ENCODE measurements around the gene B3GNT5. TPM values are rescaled to one million over a fixed set of nuclear protein-coding genes. Genes with fewer than 3 reads are reported as not detected.

The B3GNT5 gene
- total RNA-seq, 1 experiment from 2014 or later: 22.8 TPM

DNA sequence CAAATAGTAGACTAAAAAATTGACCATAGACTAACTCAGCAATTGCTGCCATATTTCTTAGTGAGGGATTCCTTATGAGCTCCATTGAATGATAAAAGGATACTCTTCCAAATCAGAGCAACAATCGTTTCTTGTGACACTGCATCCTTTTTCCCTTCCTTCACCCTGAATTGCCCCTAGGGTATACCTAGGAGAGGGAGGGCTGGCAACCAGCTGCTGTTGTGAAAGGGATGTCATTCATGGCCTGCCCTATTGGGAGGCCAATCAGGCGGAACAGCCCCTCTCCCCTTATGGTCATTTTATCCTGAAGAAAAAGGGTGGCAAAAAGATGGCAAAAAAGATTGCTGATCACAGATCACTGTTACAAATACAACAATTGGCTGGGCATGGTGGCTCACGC lies 26.3 kb downstream of the B3GNT5 start:
- DNase-seq (ENCODE audit: low read depth, low spot score): no peak
- no peaks in the 10 kb centered on the region for H3K36me3 ChIP-seq (ENCODE audit: control insufficient read depth, insufficient read depth, low read length)
- ChIA-PET CTCF (no interaction called here), POLR2A (no interaction called here)
- H3K4me1 ChIP-seq (ENCODE audit: control insufficient read depth, insufficient read depth, low read length): peaks cover 6% of the 10 kb centered on the region
- H3K27me3 ChIP-seq (ENCODE audit: control insufficient read depth, insufficient read depth, low read length): no peaks in the 10 kb centered on the region
- intact Hi-C loops (cut with micrococcal nuclease; ENCODE audit: unreplicated experiment): no loop called here
- H3K27ac ChIP-seq (ENCODE audit: low read length): no peak overlapping the region
- no TSS peak for BruUV-seq (replicated peaks)
- TF ChIP-seq TCF7L2 (IDR thresholded peaks at IDR 0.05; ENCODE audit: low read depth, low read length): no peak
- TF ChIP-seq POLR2AphosphoS5 (IDR thresholded peaks at IDR 0.05; ENCODE audit: low read depth, low read length): no peak
- TF ChIP-seq, protein P1, sequence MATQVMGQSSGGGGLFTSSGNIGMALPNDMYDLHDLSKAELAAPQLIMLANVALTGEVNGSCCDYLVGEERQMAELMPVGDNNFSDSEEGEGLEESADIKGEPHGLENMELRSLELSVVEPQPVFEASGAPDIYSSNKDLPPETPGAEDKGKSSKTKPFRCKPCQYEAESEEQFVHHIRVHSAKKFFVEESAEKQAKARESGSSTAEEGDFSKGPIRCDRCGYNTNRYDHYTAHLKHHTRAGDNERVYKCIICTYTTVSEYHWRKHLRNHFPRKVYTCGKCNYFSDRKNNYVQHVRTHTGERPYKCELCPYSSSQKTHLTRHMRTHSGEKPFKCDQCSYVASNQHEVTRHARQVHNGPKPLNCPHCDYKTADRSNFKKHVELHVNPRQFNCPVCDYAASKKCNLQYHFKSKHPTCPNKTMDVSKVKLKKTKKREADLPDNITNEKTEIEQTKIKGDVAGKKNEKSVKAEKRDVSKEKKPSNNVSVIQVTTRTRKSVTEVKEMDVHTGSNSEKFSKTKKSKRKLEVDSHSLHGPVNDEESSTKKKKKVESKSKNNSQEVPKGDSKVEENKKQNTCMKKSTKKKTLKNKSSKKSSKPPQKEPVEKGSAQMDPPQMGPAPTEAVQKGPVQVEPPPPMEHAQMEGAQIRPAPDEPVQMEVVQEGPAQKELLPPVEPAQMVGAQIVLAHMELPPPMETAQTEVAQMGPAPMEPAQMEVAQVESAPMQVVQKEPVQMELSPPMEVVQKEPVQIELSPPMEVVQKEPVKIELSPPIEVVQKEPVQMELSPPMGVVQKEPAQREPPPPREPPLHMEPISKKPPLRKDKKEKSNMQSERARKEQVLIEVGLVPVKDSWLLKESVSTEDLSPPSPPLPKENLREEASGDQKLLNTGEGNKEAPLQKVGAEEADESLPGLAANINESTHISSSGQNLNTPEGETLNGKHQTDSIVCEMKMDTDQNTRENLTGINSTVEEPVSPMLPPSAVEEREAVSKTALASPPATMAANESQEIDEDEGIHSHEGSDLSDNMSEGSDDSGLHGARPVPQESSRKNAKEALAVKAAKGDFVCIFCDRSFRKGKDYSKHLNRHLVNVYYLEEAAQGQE (IDR thresholded peaks at IDR 0.05; ENCODE audit: insufficient read depth in 1 of 2, low read depth in 2 of 2, low read length in 1 of 2): no peak
- TF ChIP-seq, protein P2, sequence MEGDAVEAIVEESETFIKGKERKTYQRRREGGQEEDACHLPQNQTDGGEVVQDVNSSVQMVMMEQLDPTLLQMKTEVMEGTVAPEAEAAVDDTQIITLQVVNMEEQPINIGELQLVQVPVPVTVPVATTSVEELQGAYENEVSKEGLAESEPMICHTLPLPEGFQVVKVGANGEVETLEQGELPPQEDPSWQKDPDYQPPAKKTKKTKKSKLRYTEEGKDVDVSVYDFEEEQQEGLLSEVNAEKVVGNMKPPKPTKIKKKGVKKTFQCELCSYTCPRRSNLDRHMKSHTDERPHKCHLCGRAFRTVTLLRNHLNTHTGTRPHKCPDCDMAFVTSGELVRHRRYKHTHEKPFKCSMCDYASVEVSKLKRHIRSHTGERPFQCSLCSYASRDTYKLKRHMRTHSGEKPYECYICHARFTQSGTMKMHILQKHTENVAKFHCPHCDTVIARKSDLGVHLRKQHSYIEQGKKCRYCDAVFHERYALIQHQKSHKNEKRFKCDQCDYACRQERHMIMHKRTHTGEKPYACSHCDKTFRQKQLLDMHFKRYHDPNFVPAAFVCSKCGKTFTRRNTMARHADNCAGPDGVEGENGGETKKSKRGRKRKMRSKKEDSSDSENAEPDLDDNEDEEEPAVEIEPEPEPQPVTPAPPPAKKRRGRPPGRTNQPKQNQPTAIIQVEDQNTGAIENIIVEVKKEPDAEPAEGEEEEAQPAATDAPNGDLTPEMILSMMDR (IDR thresholded peaks at IDR 0.05): no peak
- TF ChIP-seq SIN3A (IDR thresholded peaks at IDR 0.05; ENCODE audit: borderline replicate concordance, insufficient read depth, low read depth, low read length): no peak
- in situ Hi-C loops (cut with HindIII; ENCODE audit: low pct_unique_long_range_greater_than_20kb, low sequenced_read_pairs): no loop called here
- H3K9me3 ChIP-seq (ENCODE audit: control insufficient read depth, insufficient read depth, low read depth, low read length): no peaks in the 10 kb centered on the region
- H3K4me3 ChIP-seq (ENCODE audit: low read depth in 2 of 2, low read length in 2 of 2): no peak overlapping the region
- ATAC-seq: no peak

DNA sequence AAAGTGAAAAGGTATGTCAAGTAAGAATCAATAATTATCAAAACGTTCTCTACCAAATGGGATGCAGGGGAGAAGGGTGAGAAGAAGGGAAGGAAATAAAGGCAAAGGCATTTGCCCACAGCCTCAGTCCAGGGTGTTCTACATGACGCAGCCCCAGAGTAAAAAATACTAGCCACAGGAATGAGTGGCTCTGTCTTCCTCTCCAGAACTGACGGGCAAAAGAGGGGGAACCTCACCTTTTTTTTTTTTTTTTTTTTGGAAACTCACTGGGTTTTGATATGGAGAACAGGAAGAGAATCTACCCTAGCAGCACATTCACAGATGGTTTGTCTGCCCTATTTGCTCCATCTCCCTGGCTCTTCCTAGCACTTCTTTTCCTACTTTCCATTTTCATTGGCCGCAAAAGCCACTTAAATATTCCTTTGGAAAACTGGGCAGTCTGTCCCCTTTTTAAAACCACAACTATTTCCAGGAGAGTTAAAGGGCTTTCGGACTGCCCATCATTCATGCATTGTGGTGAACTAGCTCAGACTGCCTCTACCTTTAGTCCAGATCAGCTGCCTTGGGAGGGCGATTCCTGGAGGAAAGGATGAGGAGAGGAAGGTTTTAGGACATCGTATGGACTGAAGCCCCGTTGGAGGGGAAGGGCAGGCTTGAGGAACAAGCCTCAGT lies 28.2 kb downstream of the B3GNT5 start:
- Histone ChIP-seq H3K4me1 (ENCODE audit: control insufficient read depth, insufficient read depth, low read length) (peaks cover 13% of the 10 kb centered on the region), H3K27me3 (ENCODE audit: control insufficient read depth, insufficient read depth, low read length) (no peaks in the 10 kb centered on the region), H3K36me3 (ENCODE audit: control insufficient read depth, insufficient read depth, low read length) (no peaks in the 10 kb centered on the region), H3K27ac (ENCODE audit: low read length) (peak overlapping the region; percentile 5; the same call in 1 of the 2 replicates), H3K9me3 (ENCODE audit: control insufficient read depth, insufficient read depth, low read depth, low read length) (no peaks in the 10 kb centered on the region), H3K4me3 (ENCODE audit: low read depth in 2 of 2, low read length in 2 of 2) (no peak overlapping the region)
- DNase-seq (ENCODE audit: low read depth, low spot score) (no peak), ATAC-seq (no peak)
- TF ChIP-seq, protein P1 (IDR thresholded peaks at IDR 0.05; ENCODE audit: insufficient read depth in 1 of 2, low read depth in 2 of 2, low read length in 1 of 2): no peak
- TF ChIP-seq SIN3A (IDR thresholded peaks at IDR 0.05; ENCODE audit: borderline replicate concordance, insufficient read depth, low read depth, low read length) (no peak), POLR2AphosphoS5 (IDR thresholded peaks at IDR 0.05; ENCODE audit: low read depth, low read length) (no peak), TCF7L2 (IDR thresholded peaks at IDR 0.05; ENCODE audit: low read depth, low read length) (no peak)
- TF ChIP-seq, protein P2 (IDR thresholded peaks at IDR 0.05): no peak
- ChIA-PET POLR2A (interaction anchor here (0.7 kb wide), 1 partner anchor 39 kb away, joined by 8 read pairs; no protein-coding TSS in a partner anchor), CTCF (no interaction called here)
- intact Hi-C loops (cut with micrococcal nuclease; ENCODE audit: unreplicated experiment): no loop called here
- in situ Hi-C loops (cut with HindIII; ENCODE audit: low pct_unique_long_range_greater_than_20kb, low sequenced_read_pairs): no loop called here
- no TSS peak for BruUV-seq (replicated peaks)

Data from Panc1 (cell line).